SK-N-DZ (cell line): Measurements from ENCODE around the gene IDH3B.

ENCODE experiments used
- DNase-seq: peaks from one replicate; pipeline ENCODE4 v3.0.0-alpha.2; 2015; ENCODE audit warnings: low spot score
- small RNA-seq, 2 experiments: library from RNA; depleted of rRNA; stranded (forward); fragments of <200 nt; gene quantifications; one replicate each; pipeline ENCODE3, GENCODE V24; 2014

The IDH3B gene

DNA sequence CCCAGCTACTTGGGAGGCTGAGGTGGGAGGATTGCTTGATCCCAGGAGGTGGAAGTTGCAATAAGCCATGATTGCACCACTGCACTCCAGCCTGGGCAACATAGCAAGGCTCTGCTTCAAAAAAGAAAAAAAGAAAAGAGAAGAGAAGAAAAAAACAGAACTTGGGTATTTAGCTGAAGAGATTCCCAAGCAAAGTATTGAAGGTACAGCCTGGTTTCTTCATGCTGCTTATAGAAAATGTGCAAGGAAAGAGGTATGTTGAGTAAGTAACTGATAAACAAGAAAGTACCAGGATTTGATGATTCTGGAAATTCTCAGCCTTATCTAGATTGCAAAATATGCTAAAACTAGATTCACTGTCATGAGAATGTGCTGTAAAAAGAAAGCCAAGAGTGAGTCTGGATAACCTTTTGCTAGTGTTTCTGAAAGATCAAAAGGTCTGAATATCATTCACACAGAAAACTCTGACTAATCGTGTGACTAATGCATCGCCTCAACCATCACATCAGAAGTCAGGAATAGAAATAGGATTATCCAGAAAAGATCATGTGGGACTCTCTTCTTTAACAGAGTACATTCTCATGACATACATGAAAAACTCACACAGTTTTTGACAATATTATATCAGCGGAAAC lies 43.9 kb downstream of the IDH3B start:
- DNase-seq: no peak

DNA sequence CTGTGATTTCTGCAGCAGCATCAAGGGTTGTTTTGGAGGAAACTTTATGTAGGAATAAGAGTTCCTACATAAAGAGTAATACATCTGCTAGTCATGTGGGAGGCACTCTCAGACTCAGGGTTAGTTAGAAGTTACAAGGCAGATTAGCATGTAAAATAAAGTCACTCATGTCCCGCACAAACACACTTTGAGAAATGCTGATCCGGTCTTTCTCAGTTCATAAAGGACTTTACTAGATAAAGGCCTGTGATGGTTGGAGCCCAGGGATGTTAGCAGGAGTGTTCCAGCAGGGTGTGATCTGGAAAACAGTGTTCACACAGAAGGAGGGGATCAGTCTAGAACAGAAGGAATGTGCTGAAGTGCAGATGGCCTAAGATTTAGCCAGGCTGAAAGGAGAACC lies 44.7 kb downstream of the IDH3B start:
- DNase-seq: no peak

DNA sequence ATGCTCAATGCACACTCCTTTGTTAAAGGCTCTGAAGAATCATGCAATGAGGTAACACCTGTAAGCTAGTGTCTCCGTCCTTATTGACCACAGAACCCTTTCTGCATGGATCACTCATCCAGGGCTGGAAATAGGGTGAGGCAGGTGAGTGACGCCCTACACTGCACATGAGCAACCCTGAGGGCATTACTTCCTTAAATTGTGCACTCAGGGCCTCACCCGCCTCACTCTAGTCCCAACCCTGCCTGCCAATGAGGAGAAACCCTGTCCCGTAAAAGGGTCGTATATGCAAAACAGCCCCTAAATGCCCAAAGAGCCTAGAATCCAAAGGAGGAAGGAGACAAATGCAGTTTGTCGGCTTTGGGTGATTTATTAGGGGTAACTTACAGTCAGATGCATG lies 45.2 kb downstream of the IDH3B start:
- DNase-seq: no peak

DNA sequence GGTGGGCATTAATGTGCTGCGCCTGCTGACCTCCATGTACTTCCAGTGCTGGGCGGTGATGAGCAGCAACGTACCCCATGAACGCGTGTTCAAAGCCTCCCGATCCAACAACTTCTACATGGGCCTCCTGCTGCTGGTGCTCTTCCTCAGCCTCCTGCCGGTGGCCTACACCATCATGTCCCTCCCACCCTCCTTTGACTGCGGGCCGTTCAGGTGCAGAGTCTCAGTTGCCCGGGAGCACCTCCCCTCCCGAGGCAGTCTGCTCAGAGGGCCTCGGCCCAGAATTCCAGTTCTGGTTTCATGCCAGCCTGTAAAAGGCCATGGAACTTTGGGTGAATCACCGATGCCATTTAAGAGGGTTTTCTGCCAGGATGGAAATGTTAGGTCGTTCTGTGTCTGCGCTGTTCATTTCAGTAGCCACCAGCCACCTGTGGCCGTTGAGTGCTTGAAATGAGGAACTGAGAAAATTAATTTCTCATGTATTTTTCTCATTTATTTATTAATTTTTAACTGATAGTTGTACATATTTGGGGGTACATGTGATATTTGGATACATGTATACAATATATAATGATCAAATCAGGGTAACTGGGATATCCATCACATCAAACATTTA lies 46.8 kb downstream of the IDH3B start:
- no peak for DNase-seq

DNA sequence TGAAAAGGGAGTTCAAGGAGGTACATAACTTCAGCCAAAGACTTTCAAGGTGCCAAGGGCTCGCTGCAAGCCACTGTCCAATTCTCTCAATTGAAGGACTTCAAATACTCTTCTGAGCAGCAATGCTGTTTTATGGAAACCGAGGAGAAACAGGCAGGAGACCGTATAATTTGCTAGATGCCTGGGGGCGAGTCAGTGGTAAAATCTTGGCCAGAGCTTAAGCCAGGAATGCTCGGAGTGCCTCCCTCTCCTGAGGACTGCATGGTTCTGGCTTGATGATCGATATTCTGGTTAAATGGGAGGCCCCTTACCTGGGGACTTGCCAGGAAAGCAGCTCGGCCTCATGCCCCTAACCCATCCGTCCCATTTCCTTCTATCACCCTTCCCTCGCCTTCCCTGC lies 47.4 kb downstream of the IDH3B start:
- DNase-seq: no peak

DNA sequence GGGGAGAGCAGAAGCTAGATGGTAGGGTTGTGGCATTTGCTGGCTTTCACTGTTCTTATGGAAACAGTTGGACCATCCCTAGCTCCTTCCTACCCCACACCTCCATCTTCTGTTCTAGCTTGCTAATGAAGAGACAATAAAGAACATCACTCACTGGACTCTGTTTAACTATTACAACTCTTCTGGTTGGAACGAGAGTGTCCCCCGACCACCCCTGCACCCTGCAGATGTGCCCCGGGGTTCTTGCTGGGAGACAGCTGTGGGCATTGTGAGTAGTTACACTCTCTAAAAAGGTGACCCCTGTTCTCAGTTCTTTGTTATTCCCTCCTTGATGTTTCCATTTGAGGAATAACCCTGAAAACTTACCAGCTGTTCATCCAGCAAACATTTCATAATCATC lies 51.9 kb downstream of the IDH3B start:
- no peak for DNase-seq

DNA sequence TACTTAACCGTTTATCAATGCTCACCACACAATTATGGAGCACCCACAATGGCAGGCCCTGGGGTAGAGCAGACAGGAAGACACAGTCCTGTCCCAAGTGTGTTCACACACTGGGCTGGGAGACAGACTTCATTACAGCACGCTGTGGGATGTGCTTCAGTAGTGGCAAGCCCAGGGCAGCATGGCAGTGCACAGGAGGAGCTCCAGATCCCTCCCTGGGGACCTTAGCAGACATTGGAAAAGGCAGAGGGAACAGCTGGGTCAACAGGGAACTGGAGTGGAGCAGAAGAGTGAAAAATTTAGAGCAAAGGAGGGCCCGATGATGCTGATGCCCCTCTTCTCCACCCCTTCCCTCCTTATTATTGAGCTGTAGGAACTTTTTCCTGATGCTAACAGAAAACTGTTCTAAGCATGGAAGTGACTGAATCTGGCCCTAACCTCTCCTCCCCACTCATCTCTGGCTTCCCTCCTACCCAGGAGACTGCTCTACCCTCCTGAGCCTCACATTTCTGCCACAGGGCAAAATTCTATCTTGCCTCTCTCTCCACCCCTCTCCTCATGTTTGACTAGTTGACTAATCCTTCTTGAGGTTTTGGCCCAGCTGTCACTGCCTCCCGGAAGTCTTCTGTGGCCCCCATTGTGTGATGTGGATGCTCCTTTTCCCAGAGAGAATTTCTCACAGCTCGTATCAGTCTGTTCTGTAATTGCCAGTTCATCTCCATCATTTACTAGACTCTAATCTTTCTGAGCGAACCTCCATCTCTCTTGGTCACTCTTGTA lies 52.9 kb downstream of the IDH3B start:
- peak; percentile 83 for DNase-seq

DNA sequence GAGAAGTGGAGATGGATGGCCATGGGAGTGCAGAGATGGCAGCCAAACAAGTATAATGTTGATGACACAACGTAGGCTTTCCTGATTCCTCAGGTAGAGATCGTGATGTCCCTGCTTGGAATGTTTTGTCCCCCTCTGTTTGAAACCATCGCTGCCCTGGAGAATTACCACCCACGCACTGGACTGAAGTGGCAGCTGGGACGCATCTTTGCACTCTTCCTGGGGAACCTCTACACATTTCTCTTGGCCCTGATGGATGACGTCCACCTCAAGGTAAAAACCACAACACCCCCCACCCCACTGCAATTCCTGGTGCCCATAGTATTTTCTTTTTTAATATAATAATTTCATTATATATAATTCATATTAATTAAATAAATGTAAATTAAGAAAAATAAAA lies 53.7 kb downstream of the IDH3B start:
- DNase-seq: no peak

Small RNA genes within 50 kb of the gene (small RNA-seq; reads per million reads assigned to genes)
- gene SNORA51: 0 reads per million in 2 experiments
- 0 reads per million in 2 experiments for gene SNORD110
- 0 reads per million in 2 experiments for gene SNORD56
- gene SNORD57: 0 reads per million in 2 experiments
- 0 reads per million in 2 experiments for gene SNORD86
